Right hindlimb (tissue), 1 donor: Measurements from ENCODE around the gene TRIM50.
"Not testable (repeated sequence)": the region's sequence is repeated elsewhere in the genome, so short reads cannot be mapped to it uniquely, and the experiment has no call there.

Source experiments
- DNase-seq: peaks from one replicate; pipeline ENCODE4 v3.0.0-alpha.2; 2018

Gene TRIM50

GRCh38 chr7:73327922-73328321 lies at the start of gene TRIM50, which contains the start of gene FKBP6:
TSS of gene TRIM50 (minus strand) at chr7:73328082. CDS start at chr7:73324787, 3,295 bp downstream.
TSS of gene FKBP6 (plus strand) at chr7:73328161. CDS start at chr7:73328429, 268 bp downstream.
- DNase-seq, result not testable (repeated sequence)

- DNase-seq, result no peak
Observed at GRCh38 chr7:73376671-73377412, 49.0 kb upstream of the TRIM50 start.

- not testable (repeated sequence) for DNase-seq
Observed at GRCh38 chr7:73376262-73376661, 48.4 kb upstream of the TRIM50 start.

GRCh38 chr7:73373741-73374140 lies 45.9 kb upstream of the TRIM50 start:
- DNase-seq, result no peak

- DNase-seq, result no peak
Observed at GRCh38 chr7:73369622-73370021, 41.7 kb upstream of the TRIM50 start.

- DNase-seq, result no peak
Observed at GRCh38 chr7:73369009-73369408, 41.1 kb upstream of the TRIM50 start.

GRCh38 chr7:73366990-73367389 lies 39.1 kb upstream of the TRIM50 start:
- DNase-seq, result no peak

- DNase-seq, result no peak
Observed at GRCh38 chr7:73366127-73366526, 38.2 kb upstream of the TRIM50 start.

GRCh38 chr7:73364006-73364728 lies 36.3 kb upstream of the TRIM50 start:
- DNase-seq, result no peak

- no peak for DNase-seq
Observed at GRCh38 chr7:73363225-73364005, 35.5 kb upstream of the TRIM50 start.

GRCh38 chr7:73360590-73360989 lies 32.7 kb upstream of the TRIM50 start:
- not testable (repeated sequence) for DNase-seq

- DNase-seq, result no peak
Observed at GRCh38 chr7:73359746-73360375, 32.0 kb upstream of the TRIM50 start.

GRCh38 chr7:73359306-73359705 lies 31.4 kb upstream of the TRIM50 start:
- no peak for DNase-seq

- DNase-seq, result no peak
Observed at GRCh38 chr7:73358590-73359275, 30.9 kb upstream of the TRIM50 start.

GRCh38 chr7:73356159-73356558 lies 28.3 kb upstream of the TRIM50 start:
- DNase-seq, result no peak

GRCh38 chr7:73354821-73355220 lies 26.9 kb upstream of the TRIM50 start:
- DNase-seq, result no peak

- DNase-seq, result no peak
Observed at GRCh38 chr7:73354196-73354595, 26.3 kb upstream of the TRIM50 start.

- DNase-seq, result no peak
Observed at GRCh38 chr7:73353243-73353642, 25.4 kb upstream of the TRIM50 start.

- no peak for DNase-seq
Observed at GRCh38 chr7:73352784-73353183, 24.9 kb upstream of the TRIM50 start.

GRCh38 chr7:73351447-73352167 lies 23.7 kb upstream of the TRIM50 start:
- no peak for DNase-seq

GRCh38 chr7:73350306-73351068 lies 22.6 kb upstream of the TRIM50 start:
- no peak for DNase-seq
